ENCODE data around the gene FAM13A. TPM values are rescaled to one million over a fixed set of nuclear protein-coding genes. Genes with fewer than 3 reads are reported as not detected.

FAM13A gene
- total RNA-seq: 11.6 and 17.6 TPM in 2 replicates

GRCh38 chr4:89056953-89057398 is at the start of gene FAM13A:
Gene FAM13A, minus strand, starts transcription at chr4:89057185. Its CDS starts 221 bp downstream, at chr4:89056964.

DNA sequence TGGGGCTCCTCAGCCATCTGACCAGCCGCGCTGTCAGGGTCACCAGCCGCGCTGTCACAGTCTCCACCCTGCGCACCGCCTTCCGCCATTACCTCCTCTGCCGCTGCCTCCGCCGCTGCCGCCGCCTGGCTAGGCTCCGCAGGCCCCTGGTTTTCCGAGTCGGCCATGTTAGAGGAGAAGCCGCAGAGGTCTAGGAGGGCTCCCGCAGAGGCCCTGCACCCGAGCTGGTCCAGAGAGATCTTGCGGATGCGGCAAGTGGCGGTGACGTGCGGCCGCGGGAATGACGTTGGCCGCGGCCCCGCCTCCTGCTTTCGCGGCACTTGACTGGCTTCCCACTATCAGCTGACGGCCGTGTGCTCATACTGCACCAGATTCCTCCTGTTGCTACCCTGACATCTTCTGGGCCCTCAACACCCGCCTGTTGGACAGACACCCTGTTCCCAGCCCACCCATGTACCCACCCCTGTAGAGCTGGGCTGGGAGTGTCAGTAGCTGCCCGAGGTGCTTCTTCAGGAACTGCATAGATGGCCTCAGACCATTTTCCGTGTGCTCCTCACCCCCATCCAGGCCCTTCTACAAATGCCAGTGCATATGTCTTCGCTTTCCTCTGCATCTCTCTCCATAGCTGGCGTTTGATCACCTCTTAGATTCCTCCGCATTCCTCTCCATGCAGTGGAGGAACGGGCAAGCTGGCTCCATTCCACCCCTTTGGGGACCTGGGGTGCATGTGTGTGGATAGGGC is 359.2 kb downstream of the FAM13A start, which contains the start of gene NAP1L5:
NAP1L5 (minus strand) TSS at position 242 of the 742 bp plus-strand sequence; CDS start at position 167, 75 bp downstream.

Other genes with a start within 250 kb of the FAM13A start
- 5.2 and 6.1 TPM in 2 replicates for gene TIGD2, start 54.3 kb upstream of the FAM13A start, total RNA-seq

All from airway epithelial cell (primary cell).